Measurements from ENCODE around the gene GGTLC3. TPM values are rescaled to one million over a fixed set of nuclear protein-coding genes. Genes with fewer than 3 reads are reported as not detected.

Gene GGTLC3
- total RNA-seq, 1 donor from 2014 or later, result not detected

Other genes starting within 250 kb of the GGTLC3 start
- gene TMEM191B, start 9.6 kb upstream of the GGTLC3 start, total RNA-seq, result 0.70 TPM in 1 of 2 replicates, not detected in the other
- 0.89 and 1.5 TPM in 2 replicates for gene RIMBP3, start 93.8 kb upstream of the GGTLC3 start, total RNA-seq

Data from osteocyte (in vitro differentiated cells).